Adrenal gland (tissue), 5 donors: ENCODE data around the gene ARHGEF16.

Experiments used
- POLR2A ChIP-seq, 2 donors: fragments of 450-650 bp; IDR thresholded peaks; one replicate each; pipeline ENCODE4 v1.6.1; 2017; ENCODE audit warnings: antibody characterized with exemption in 2 of 2, mild to moderate bottlenecking in 2 of 2, moderate library complexity in 1 of 2
- TF ChIP-seq, protein P1 (sequence below), 6 experiments: fragments of 450-650 bp in 4 of 6; fragments of 200-600 bp in 2 of 6; sonication (generic) in 1 of 6; IDR thresholded peaks; 1 replicate in 5 of 6; 2 replicates in 1 of 6; pipeline versions ENCODE4 v1.5.1 to v1.8.0; 2016 to 2021; ENCODE audit warnings: antibody characterized with exemption in 6 of 6, mild to moderate bottlenecking in 2 of 6, moderate library complexity in 1 of 6
- donor health status: DM: no; HTN: no; CAD: no.

DNA sequence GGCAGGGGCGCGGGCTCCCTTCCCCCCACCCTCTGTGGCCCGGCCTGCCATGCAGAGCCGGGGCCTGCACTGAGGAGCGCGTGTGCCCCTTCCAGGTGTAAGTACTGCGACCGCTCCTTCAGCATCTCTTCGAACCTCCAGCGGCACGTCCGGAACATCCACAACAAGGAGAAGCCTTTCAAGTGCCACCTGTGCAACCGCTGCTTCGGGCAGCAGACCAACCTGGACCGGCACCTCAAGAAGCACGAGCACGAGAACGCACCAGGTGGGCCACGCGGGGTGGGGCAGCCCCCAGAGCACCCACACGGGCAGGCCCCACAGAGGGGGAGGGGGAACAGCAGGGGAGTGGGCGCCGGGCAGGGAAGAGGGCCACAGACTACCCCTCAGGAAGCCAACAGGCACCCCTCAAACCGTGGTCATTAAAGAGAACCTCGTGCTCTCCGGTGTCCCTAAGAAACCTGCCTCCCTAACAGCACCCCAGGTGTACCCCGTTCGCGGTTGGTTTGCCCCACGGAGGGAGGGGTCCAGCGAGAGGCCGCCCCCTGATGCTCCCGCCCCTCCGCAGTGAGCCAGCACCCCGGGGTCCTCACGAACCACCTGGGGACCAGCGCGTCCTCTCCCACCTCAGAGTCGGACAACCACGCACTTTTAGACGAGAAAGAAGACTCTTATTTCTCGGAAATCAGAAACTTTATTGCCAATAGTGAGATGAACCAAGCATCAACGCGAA, 28.8 kb upstream of the ARHGEF16 start:
- TF ChIP-seq, protein P1, sequence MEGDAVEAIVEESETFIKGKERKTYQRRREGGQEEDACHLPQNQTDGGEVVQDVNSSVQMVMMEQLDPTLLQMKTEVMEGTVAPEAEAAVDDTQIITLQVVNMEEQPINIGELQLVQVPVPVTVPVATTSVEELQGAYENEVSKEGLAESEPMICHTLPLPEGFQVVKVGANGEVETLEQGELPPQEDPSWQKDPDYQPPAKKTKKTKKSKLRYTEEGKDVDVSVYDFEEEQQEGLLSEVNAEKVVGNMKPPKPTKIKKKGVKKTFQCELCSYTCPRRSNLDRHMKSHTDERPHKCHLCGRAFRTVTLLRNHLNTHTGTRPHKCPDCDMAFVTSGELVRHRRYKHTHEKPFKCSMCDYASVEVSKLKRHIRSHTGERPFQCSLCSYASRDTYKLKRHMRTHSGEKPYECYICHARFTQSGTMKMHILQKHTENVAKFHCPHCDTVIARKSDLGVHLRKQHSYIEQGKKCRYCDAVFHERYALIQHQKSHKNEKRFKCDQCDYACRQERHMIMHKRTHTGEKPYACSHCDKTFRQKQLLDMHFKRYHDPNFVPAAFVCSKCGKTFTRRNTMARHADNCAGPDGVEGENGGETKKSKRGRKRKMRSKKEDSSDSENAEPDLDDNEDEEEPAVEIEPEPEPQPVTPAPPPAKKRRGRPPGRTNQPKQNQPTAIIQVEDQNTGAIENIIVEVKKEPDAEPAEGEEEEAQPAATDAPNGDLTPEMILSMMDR (IDR thresholded peaks at IDR 0.05): no peak
- no peak for TF ChIP-seq POLR2A (IDR thresholded peaks at IDR 0.05)
